Measurements from ENCODE around the gene GATB.

Gene GATB

DNA sequence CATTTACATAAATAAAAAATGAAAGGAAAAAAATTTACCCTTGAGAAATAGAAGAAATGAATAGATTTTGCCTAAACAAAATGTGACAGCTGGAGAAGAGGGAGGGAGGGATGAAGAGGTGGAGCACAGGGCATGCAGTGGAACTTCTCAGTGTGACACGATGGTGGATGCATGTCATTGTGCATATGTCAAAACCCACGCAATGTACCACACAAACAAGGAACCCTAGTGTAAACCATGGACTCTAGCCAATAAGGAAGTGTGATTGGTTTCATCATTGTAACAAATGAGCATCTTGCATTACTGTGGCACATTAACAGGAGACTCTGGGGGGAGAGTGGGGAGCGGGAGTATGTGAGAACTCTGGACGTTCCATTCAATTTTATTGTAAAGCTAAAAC, 58.6 kb downstream of the GATB start:
- DNase-seq (ENCODE audit: low read depth in 1 of 2, low spot score in 1 of 2): no peak

DNA sequence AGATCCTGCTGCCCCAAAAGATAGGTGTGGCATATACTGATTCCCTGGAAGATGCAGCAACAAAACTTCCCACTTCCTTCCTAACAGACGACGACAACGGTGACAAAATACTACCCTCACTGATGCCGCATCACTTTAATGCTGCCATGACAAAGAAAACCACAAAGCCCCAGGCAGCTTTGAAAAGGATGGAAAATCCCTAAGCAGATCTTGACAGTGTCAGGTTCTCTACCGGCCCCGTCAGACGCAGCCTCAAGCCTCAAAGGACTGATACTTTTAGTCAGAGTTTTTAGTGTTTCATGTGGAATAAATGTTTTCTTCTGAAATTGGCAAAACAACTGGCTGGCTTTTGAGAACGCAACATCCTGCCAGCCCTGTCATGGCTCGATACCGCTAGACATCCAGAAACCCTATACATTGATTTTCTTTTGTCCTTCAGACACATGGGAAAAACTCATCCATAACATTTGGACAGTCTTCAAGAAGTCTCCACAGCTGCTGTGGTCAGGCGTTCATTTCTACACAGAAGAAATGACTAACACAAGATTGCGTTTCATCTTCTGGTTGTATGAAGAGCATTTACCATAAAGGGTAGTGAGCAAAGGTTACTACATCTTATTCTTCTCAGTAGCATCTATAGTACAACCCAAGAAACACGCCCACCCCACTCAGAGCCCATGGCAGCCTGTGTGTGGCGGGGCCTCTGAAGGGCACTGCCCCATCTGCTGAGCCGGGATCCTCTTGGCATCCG, 60.1 kb downstream of the GATB start:
- DNase-seq (ENCODE audit: low read depth in 1 of 2, low spot score in 1 of 2): no peak

GRCh38 chr4:151698213-151698612, 62.6 kb downstream of the GATB start:
- DNase-seq (ENCODE audit: low read depth in 1 of 2, low spot score in 1 of 2): no peak

GRCh38 chr4:151694961-151695720, 65.7 kb downstream of the GATB start:
- DNase-seq (ENCODE audit: low read depth in 1 of 2, low spot score in 1 of 2): no peak

- no peak for DNase-seq (ENCODE audit: low read depth in 1 of 2, low spot score in 1 of 2)
Measured at GRCh38 chr4:151692821-151693673, 67.8 kb downstream of the GATB start.

DNA sequence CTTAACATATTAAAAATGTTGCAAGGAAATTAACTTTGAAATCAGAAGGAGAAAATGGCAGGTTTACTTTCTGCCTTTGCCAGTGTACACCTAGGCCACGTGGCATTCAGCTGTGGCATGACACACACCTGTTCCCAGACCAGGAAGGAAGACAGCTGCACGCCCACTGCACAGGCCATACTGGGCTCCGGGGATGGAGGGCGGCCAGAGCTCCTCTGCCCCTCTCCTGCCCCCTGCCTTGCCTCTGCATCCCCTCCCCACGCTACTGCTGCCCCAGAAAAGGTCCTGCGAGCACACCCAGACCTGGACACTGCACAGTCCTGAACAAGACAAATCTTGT, 68.4 kb downstream of the GATB start:
- DNase-seq (ENCODE audit: low read depth in 1 of 2, low spot score in 1 of 2): no peak

DNA sequence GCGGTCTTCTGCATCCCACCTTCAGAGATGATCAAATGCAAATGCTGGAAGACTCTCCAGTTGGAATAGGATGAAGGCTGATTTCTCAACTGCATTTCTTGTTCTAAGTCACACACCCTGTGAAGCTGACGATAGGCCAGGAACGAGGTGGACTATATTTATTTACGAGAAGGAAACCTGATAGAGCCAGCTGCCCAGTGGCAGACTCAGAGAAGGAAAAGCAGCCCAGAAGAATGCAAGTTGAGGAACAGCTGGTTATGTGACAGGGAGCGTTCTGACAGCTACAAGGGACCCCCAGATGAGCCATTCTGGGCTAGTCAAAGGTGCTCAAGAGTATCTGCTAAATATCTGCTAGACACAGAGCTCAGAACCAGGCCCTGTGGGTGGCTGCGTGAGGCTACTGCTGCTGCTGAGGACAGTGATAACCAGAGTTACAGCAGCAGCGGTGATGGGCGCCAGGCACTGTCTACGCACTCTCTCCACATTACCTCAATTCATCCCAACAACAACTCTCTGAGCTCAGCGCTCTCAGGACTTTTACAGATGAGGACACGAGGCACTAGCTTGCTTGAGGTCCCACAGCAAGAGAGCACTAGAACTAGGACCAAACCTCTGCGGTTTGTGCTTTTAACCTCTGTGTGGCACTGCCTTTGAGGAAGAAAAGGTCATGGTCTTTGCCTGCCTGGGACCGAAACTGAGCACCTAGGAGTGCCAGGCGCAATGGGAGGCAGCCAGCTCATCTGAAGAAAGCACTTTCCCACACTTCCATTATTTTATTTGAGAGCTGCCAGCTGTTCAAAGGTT, 69.0 kb downstream of the GATB start:
- DNase-seq (ENCODE audit: low read depth in 1 of 2, low spot score in 1 of 2): no peak

DNA sequence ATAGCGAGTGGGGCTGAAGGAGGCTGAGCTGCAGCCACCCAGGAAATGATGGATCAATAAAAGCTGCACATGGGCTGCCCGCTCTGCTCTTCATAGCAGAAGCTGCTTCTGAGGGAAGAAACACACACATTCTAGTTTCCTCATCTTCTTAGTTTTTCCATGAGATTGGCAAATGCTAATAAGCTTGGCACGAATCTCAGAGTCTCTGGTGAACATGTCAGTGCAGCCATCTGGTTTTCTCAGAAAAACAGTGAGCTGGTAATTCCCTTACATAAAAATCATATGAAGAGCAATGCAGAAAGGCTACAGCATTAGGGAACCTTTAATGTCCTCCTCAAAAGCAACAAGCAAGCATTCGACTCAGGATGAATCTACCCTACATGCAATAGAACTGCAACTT, 69.9 kb downstream of the GATB start:
- DNase-seq (ENCODE audit: low read depth in 1 of 2, low spot score in 1 of 2): no peak

- no peak for DNase-seq (ENCODE audit: low read depth in 1 of 2, low spot score in 1 of 2)
Measured at GRCh38 chr4:151690164-151690870, 70.5 kb downstream of the GATB start.

GRCh38 chr4:151689211-151689991, 71.4 kb downstream of the GATB start:
- DNase-seq (ENCODE audit: low read depth in 1 of 2, low spot score in 1 of 2): no peak

DNA sequence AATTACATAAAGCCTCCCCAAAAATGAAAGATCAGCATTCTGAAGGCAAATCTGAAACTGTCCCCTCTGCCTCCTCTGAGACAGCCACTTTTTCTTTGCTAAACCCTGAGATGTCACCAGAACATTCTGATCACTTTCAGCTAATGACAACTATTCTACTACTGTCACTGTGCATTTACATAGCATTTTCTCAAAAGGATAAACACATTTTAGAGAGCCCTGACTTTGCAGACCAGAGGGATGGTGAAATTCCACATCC, 72.1 kb downstream of the GATB start:
- no peak for DNase-seq (ENCODE audit: low read depth in 1 of 2, low spot score in 1 of 2)

DNA sequence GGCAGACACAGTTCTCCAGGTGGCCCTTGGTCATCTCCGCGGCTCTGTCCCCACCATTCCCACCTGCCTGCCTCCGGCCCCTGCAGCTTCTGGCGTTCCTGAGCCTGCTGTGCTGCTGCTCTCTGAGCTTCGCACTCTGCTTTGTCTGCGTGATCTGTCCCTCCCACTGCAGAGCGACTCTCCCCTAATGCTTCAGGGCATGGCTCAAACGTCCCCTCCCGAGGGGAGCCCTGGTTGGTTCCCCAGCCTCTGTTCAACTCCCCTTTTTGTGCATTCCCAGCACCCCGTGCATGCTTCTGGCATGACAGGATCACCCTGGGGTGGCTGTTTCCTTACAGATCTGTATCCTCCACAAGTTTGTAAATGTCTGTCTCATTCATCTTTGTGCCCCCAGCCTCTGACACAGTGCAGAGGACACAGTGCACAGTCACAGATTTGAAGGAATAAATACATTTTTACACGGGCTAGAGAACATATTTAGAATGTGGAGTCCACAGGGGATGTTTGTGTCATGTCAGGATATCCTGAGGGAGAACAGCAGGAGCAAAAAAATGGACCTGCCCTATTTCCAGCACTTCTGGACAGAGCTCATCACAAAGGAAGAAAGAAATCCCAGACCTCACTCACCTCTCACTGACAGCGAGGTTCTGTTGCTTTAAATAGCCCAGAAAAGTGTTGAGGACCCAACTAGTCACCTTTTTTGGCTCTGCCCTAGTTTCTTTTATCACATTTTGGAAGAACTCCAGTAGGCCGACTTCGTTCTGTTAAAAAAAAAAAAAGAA, 72.6 kb downstream of the GATB start:
- DNase-seq (ENCODE audit: low read depth in 1 of 2, low spot score in 1 of 2): no peak

- DNase-seq (ENCODE audit: low read depth in 1 of 2, low spot score in 1 of 2): no peak
Measured at GRCh38 chr4:151687021-151687640, 73.7 kb downstream of the GATB start.

- DNase-seq (ENCODE audit: low read depth in 1 of 2, low spot score in 1 of 2): no peak
Measured at GRCh38 chr4:151685303-151685702, 75.5 kb downstream of the GATB start.

GRCh38 chr4:151681085-151681484, 79.7 kb downstream of the GATB start:
- DNase-seq (ENCODE audit: low read depth in 1 of 2, low spot score in 1 of 2): no peak

GRCh38 chr4:151679231-151679630, 81.6 kb downstream of the GATB start:
- no peak for DNase-seq (ENCODE audit: low read depth in 1 of 2, low spot score in 1 of 2)

DNA sequence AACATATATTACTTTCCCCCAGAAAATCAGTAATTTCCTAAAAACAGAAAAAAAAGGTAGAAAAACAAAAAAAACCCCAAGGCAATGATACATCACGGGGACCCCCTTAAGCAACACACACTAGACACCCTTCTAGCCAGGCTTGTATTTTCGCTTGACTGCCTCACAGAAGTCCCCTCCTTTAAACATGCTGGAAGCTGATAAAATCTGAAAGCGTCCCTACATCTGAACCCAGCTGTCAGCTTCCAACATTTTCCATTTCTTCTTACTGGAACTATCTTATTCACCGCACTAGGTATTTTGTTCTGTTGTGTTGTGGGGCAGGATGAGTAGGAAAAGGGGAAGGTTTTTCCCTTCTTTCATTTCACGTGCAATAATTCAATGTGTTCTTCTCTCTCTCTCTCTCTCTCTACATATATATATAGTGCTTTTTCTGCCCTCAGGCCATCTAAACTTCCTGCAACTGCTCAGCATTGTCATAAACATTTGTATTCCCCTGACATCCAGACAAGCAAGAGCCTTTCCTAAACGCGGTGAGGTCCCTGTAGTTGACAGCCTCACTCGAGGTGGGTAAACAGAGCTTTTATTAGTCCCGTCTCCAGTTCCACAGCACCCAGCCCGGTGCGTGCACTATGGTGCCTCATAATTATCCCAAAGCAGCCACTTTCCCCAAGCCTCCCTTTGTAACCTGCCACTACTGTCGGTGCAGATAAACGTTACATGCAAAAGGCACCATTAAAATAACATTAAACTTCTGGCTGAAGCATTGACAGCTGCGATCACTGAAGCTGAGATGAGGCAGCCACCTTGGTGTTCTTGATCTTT, 82.5 kb downstream of the GATB start:
- DNase-seq (ENCODE audit: low read depth in 1 of 2, low spot score in 1 of 2): no peak

- no peak for DNase-seq (ENCODE audit: low read depth in 1 of 2, low spot score in 1 of 2)
Measured at GRCh38 chr4:151677193-151677592, 83.6 kb downstream of the GATB start.
